ENCODE measurements around the gene RGL3.
"Not testable (repeated sequence)": the region's sequence is repeated elsewhere in the genome, so short reads cannot be mapped to it uniquely, and the experiment has no call there.

The RGL3 gene

GRCh38 chr19:11421371-11422098 is 2.4 kb upstream of the RGL3 start:
- peak; percentile 14 for DNase-seq (ENCODE audit: low spot score)

- no peak for DNase-seq (ENCODE audit: low spot score)
Observed at GRCh38 chr19:11420429-11421370, 1.6 kb upstream of the RGL3 start.

- DNase-seq (ENCODE audit: low spot score): no peak
Observed at GRCh38 chr19:11418094-11418548, 993 bp downstream of the RGL3 start.

- no peak for DNase-seq (ENCODE audit: low spot score)
Observed at GRCh38 chr19:11416346-11417052, 2.6 kb downstream of the RGL3 start.

GRCh38 chr19:11414544-11414943 is 4.6 kb downstream of the RGL3 start:
- no peak for DNase-seq (ENCODE audit: low spot score)

GRCh38 chr19:11410682-11411081 is 8.4 kb downstream of the RGL3 start:
- DNase-seq (ENCODE audit: low spot score): no peak

- DNase-seq (ENCODE audit: low spot score): no peak
Observed at GRCh38 chr19:11408591-11408990, 10.5 kb downstream of the RGL3 start.

- not testable (repeated sequence) for DNase-seq (ENCODE audit: low spot score)
Observed at GRCh38 chr19:11406703-11407236, 12.3 kb downstream of the RGL3 start.

- DNase-seq (ENCODE audit: low spot score): peak; percentile 21
Observed at GRCh38 chr19:11405846-11406643, 13.1 kb downstream of the RGL3 start.

GRCh38 chr19:11404588-11405222 is 14.4 kb downstream of the RGL3 start:
- DNase-seq (ENCODE audit: low spot score): no peak

GRCh38 chr19:11401808-11402543 is 17.1 kb downstream of the RGL3 start:
- no peak for DNase-seq (ENCODE audit: low spot score)

- no peak for DNase-seq (ENCODE audit: low spot score)
Observed at GRCh38 chr19:11400798-11401197, 18.3 kb downstream of the RGL3 start.

GRCh38 chr19:11399667-11400066 is 19.4 kb downstream of the RGL3 start:
- no peak for DNase-seq (ENCODE audit: low spot score)

- no peak for DNase-seq (ENCODE audit: low spot score)
Observed at GRCh38 chr19:11397089-11397610, 22.0 kb downstream of the RGL3 start.

- DNase-seq (ENCODE audit: low spot score): no peak
Observed at GRCh38 chr19:11390933-11391680, 28.0 kb downstream of the RGL3 start.

- no peak for DNase-seq (ENCODE audit: low spot score)
Observed at GRCh38 chr19:11390359-11390758, 28.8 kb downstream of the RGL3 start.

GRCh38 chr19:11387162-11388034 is 31.7 kb downstream of the RGL3 start:
- DNase-seq (ENCODE audit: low spot score): no peak

- no peak for DNase-seq (ENCODE audit: low spot score)
Observed at GRCh38 chr19:11384778-11385129, 34.4 kb downstream of the RGL3 start.
